WI38 (cell line): ENCODE measurements around the gene IGHMBP2.

Experiments used
- H3K4me3 ChIP-seq: 2 replicates; pipeline ENCODE4 v1.5.1; 2011; ENCODE audit warnings: low read depth, mild to moderate bottlenecking, control low read depth, low read length
- TF ChIP-seq, protein P1 (sequence below): IDR thresholded peaks from 2 replicates; pipeline ENCODE4 v1.5.1; 2012; ENCODE audit warnings: low read depth, mild to moderate bottlenecking, control low read depth, low read length

The IGHMBP2 gene

DNA sequence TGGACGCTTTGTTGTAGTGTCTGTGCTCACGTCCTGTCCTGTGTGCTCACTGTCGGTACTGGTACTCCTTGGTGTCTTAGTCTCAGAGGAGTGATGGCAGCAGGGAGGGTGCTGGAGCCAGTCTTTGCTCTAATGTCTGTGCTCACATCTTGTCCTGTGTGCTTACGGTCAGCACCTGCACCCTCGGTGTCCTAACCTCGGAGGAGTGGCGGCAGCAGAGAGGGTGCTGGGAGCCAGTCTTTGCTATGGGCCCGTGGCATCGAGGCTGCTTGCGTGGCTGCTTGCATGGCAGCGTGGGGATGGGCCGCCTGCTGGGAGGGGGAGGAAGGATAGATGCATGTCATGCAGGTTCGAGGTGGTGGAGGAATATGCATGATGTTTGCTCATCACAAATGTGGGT is 12.7 kb downstream of the IGHMBP2 start:
- TF ChIP-seq, protein P1, sequence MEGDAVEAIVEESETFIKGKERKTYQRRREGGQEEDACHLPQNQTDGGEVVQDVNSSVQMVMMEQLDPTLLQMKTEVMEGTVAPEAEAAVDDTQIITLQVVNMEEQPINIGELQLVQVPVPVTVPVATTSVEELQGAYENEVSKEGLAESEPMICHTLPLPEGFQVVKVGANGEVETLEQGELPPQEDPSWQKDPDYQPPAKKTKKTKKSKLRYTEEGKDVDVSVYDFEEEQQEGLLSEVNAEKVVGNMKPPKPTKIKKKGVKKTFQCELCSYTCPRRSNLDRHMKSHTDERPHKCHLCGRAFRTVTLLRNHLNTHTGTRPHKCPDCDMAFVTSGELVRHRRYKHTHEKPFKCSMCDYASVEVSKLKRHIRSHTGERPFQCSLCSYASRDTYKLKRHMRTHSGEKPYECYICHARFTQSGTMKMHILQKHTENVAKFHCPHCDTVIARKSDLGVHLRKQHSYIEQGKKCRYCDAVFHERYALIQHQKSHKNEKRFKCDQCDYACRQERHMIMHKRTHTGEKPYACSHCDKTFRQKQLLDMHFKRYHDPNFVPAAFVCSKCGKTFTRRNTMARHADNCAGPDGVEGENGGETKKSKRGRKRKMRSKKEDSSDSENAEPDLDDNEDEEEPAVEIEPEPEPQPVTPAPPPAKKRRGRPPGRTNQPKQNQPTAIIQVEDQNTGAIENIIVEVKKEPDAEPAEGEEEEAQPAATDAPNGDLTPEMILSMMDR, result no peak
- H3K4me3 ChIP-seq, result no peak overlapping the region

DNA sequence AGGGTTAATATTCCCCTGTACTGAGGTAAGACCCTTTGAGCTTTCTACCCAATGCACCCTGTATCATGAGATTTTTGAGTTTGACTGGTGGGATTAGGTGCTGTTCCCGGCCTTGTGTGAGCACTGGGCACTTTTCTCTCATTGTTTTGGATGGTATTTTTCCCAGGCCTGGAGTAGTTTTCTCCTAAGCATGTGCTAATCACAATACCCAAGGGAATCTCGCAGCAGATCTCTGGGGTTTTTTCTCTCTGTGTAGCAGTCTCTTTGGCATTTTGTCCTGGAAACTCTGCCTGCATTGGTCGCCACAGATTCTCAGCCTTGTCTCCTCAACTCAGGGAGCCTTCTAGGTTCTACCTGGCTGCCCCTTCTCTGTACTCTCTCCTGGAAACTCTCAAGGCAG is 19.9 kb downstream of the IGHMBP2 start:
- no peak overlapping the region for H3K4me3 ChIP-seq
- TF ChIP-seq, protein P1, result no peak

DNA sequence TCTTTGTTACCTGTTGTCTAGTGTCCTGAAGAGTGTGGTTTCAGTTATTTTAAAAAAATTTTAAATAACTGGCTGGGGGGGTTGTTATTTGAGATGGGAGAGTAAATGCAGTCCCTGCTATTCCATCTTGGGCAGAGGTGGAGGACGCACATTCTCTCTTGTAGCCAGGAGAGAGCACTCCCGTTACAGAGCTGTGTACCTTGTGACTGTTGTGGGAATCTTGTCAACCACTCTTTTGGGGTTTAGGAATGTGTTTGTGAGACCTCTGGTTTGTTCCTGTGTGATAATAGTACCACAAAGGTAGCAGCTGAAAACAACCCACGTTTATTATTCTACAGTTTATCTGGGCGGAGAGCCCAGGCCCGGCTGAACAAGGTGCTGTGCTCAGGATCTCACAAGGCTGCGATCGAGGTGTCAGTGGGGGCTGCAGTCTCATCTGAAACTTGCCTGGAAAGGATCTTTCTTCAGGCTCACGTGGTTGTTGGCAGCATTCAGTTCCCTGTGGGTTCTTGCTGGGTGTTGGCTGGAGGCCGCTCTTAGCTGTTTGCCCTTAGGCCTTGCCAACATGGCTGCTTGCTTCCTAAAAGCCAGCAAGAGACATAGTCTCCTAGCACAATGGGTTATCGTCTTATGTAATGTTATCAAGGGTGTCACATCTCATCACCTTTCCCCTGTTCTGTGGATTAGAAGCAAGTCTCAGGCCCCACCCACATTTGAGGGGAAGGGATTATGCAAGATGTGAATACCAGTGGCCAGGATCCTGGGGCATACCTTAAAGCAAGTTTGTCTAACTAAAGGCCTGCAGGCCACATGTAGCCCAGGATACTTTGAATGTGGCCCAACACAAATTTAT is 20.6 kb downstream of the IGHMBP2 start:
- TF ChIP-seq, protein P1, result no peak
- no peak overlapping the region for H3K4me3 ChIP-seq

DNA sequence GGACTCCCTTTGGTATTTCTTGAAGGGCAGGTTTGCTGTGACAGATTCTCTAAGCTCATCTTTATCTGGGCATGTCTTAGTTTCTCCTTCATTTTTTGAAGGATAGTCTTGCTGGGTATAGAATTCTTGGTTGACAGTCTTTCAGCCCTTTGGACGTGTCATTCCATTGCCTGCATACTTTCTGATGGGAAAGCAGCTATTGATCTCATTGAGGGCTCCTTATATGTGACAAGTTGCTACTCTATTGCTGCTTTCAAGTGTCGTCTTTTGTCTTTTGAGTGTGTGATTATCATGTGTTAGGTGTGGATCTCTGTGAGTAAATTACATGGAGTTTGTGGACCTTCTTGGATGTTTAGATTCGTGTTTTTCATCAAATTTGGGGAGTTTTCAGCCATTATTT is 21.9 kb downstream of the IGHMBP2 start:
- no peak overlapping the region for H3K4me3 ChIP-seq
- TF ChIP-seq, protein P1, result no peak

DNA sequence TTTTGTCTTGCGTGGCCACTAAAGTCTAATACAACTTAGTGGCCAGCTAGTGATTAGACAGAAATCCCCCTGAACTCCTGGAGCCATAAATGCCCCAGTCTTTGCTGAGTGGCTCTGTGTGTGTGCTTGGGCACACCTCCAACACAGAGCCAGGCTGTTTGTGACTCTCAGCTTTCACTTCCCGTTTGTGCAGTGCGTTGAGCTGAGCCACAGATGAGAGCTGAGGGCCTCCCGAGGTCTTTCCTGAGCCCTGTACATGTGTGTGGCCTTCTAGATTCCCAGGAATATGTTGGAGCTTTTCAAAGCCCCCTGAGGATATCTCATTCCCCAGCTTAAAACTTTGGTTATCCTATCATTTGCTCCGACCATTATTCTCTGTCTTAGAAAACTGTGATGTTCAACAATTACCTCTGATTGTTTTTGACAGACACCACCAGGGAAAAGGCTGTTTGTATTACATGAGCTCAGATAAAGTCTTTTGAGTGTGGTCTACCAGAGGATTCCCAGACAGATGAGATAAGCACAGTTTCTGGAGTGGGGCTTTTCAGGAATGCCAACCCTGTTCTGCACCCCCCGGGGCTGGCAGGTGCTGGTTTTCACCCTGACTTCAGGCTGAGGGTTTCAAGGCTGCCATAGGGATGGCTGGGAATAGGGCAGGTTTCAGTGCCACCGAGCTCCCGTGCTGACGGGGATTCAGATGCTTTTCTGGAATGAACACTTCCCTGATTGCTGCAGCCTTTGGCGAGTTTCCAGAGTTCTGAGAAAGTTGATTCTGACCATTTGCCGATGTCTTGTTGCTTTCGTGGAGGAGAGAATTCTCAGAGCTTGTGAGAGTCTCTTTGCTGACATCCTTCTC is 23.8 kb downstream of the IGHMBP2 start:
- no peak overlapping the region for H3K4me3 ChIP-seq
- TF ChIP-seq, protein P1, result no peak

DNA sequence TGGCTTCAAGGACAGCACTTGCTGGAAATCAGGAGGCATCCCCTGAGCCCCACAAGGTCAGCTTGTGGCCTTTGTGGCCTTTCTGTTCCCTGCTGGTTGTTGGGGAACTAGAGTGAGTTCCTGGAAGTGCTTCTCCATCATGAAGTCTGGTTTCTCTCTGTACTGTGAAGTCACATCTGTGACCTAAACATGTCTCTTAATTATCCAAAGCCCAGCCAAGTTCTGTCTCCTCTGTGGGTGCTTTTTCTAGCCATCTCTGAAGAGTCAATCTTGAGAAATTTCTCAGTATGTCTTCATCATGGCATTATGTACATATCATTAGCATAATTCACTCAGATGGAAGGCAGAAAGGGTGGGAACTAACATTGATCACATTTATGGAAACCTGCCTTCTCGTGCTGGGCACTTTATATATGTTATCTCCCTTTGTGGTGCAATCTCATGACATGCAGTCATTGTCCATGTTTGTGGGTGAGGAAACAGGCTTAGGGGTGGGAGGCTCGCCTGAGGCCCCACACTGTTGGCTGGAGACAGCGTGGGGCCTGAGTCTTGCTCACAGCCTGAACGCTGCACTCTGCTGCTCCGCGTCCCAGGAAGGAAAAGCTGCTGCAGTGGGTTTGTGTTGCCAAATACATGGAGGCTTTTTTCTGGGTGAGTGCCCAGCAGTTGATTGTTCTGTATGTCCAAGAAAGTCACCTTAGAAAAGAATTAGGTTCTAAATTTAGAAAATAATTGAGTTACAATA is 24.6 kb downstream of the IGHMBP2 start:
- TF ChIP-seq, protein P1, result no peak

More for the DNA sequence above, 24.6 kb downstream of the IGHMBP2 start:
- H3K4me3 ChIP-seq, result no peak overlapping the region
